H9 (cell line): ENCODE data around the gene ZSWIM1. TPM values are rescaled to one million over a fixed set of nuclear protein-coding genes. Genes with fewer than 3 reads are reported as not detected.

Source experiments
- DNase-seq: peaks from one replicate; pipeline ENCODE4 v3.0.0-alpha.2; 2017
- H2AFZ ChIP-seq: one replicate; pipeline ENCODE4 v1.6.1; 2013; ENCODE audit warnings: mild to moderate bottlenecking, low read length, control low read depth, moderate library complexity
- H2AK5ac ChIP-seq: 2 replicates; pipeline ENCODE4 v1.6.1; 2013; ENCODE audit warnings: low read length, control low read depth, mixed read lengths; ENCODE audit not compliant: insufficient read length
- H2BK120ac ChIP-seq: one replicate; pipeline ENCODE4 v1.6.1; 2013; ENCODE audit warnings: low read depth, mild to moderate bottlenecking, low read length, control low read depth, inconsistent platforms; ENCODE audit not compliant: poor library complexity, severe bottlenecking
- H2BK12ac ChIP-seq: 2 replicates; pipeline ENCODE4 v1.6.1; 2013; ENCODE audit warnings: low read length, control low read depth, mixed read lengths, low read depth; ENCODE audit not compliant: insufficient read length
- H2BK15ac ChIP-seq: 2 replicates; pipeline ENCODE4 v1.6.1; 2013; ENCODE audit warnings: low read depth, low read length, control low read depth
- H2BK20ac ChIP-seq: one replicate; pipeline ENCODE4 v1.6.1; 2013; ENCODE audit warnings: low read depth, mild to moderate bottlenecking, low read length, control low read depth, inconsistent platforms; ENCODE audit not compliant: poor library complexity, severe bottlenecking
- H2BK5ac ChIP-seq: 2 replicates; pipeline ENCODE4 v1.6.1; 2013; ENCODE audit warnings: low read length, control low read depth, mixed read lengths; ENCODE audit not compliant: insufficient read length
- H3K14ac ChIP-seq: 2 replicates; pipeline ENCODE4 v1.6.1; 2013; ENCODE audit warnings: low read length, control low read depth; ENCODE audit not compliant: insufficient read depth
- H3K18ac ChIP-seq: 2 replicates; pipeline ENCODE4 v1.6.1; 2013; ENCODE audit warnings: low read depth, mild to moderate bottlenecking, mixed read lengths, low read length, control low read depth; ENCODE audit not compliant: insufficient read length
- H3K23ac ChIP-seq: 2 replicates; pipeline ENCODE4 v1.6.1; 2013; ENCODE audit warnings: low read length, control low read depth, mixed read lengths, low read depth; ENCODE audit not compliant: insufficient read length
- H3K23me2 ChIP-seq: 2 replicates; pipeline ENCODE4 v1.6.1; 2013; ENCODE audit warnings: low read depth, mild to moderate bottlenecking, mixed read lengths, low read length, control low read depth; ENCODE audit not compliant: insufficient read length, poor library complexity, severe bottlenecking
- H3K27ac ChIP-seq: 2 replicates; pipeline ENCODE4 v1.5.1; 2013; ENCODE audit warnings: low read length, control low read depth, mixed read lengths, low read depth; ENCODE audit not compliant: insufficient read length
- H3K27me3 ChIP-seq: 2 replicates; pipeline ENCODE4 v1.6.1; 2013; ENCODE audit warnings: low read length, control low read depth, inconsistent platforms; ENCODE audit not compliant: insufficient read depth
- H3K4ac ChIP-seq: 2 replicates; pipeline ENCODE4 v1.6.1; 2013; ENCODE audit warnings: low read depth, mild to moderate bottlenecking, control low read depth, inconsistent platforms, low read length, moderate library complexity
- H3K4me1 ChIP-seq: 2 replicates; pipeline ENCODE4 v1.6.1; 2013; ENCODE audit warnings: low read length, control low read depth, inconsistent platforms; ENCODE audit not compliant: insufficient read depth
- H3K4me2 ChIP-seq: 2 replicates; pipeline ENCODE4 v1.6.1; 2013; ENCODE audit warnings: low read length, control low read depth, mixed read lengths; ENCODE audit not compliant: insufficient read length, insufficient read depth
- H3K56ac ChIP-seq: 2 replicates; pipeline ENCODE4 v1.6.1; 2013; ENCODE audit warnings: low read depth, mild to moderate bottlenecking, mixed read lengths, low read length, control low read depth; ENCODE audit not compliant: insufficient read length
- H3K79me1 ChIP-seq: 2 replicates; pipeline ENCODE4 v1.6.1; 2013; ENCODE audit warnings: low read depth, mild to moderate bottlenecking, moderate library complexity, low read length, control low read depth, inconsistent platforms; ENCODE audit not compliant: insufficient read depth, poor library complexity, severe bottlenecking
- H3K79me2 ChIP-seq: 2 replicates; pipeline ENCODE4 v1.6.1; 2013; ENCODE audit warnings: low read length, control low read depth, inconsistent platforms; ENCODE audit not compliant: insufficient read depth
- H3K9ac ChIP-seq: 2 replicates; pipeline ENCODE4 v1.6.1; 2013; ENCODE audit warnings: low read length, control low read depth, mixed read lengths; ENCODE audit not compliant: insufficient read length; ENCODE audit errors: extremely low read depth
- H3K9me3 ChIP-seq: one replicate; pipeline ENCODE4 v1.6.1; 2013; ENCODE audit warnings: low read depth, low read length, inconsistent platforms; ENCODE audit not compliant: control insufficient read depth
- H3T11ph ChIP-seq: one replicate; pipeline ENCODE4 v1.6.1; 2013; ENCODE audit warnings: mild to moderate bottlenecking, low read length, control low read depth, inconsistent platforms
- H4K20me1 ChIP-seq: one replicate; pipeline ENCODE4 v1.6.1; 2013; ENCODE audit not compliant: control insufficient read depth, insufficient read length, insufficient read depth
- H4K5ac ChIP-seq: 2 replicates; pipeline ENCODE4 v1.6.1; 2013; ENCODE audit warnings: low read depth, mild to moderate bottlenecking, mixed read lengths, low read length, control low read depth; ENCODE audit not compliant: insufficient read length
- H4K8ac ChIP-seq: replicated peaks from 2 replicates; pipeline ENCODE4 v1.6.1; 2013; ENCODE audit warnings: low read length, control low read depth, mixed read lengths, low read depth; ENCODE audit not compliant: insufficient read length
- H4K91ac ChIP-seq: 2 replicates; pipeline ENCODE4 v1.6.1; 2013; ENCODE audit warnings: low read depth, mild to moderate bottlenecking, moderate library complexity, mixed read lengths, low read length, control low read depth; ENCODE audit not compliant: insufficient read length
- H3K27ac Mint-ChIP-seq, 3 experiments: 2 replicates in 2 of 3; 3 replicates in 1 of 3; pipeline ENCODE4 v1.8.0; 2020 to 2021; ENCODE audit warnings: mixed read lengths in 3 of 3, mild to moderate bottlenecking in 1 of 3, moderate library complexity in 1 of 3
- H3K27me3 Mint-ChIP-seq: 2 replicates; pipeline ENCODE4 v1.8.0; 2021; ENCODE audit warnings: low read depth, mild to moderate bottlenecking, moderate library complexity, mixed read lengths
- H3K36me3 Mint-ChIP-seq, 3 experiments: 2 replicates in 2 of 3; 3 replicates in 1 of 3; pipeline ENCODE4 v1.8.0; 2020 to 2021; ENCODE audit warnings: low read depth in 3 of 3, mixed read lengths in 3 of 3; ENCODE audit not compliant: insufficient read depth in 1 of 3
- H3K4me1 Mint-ChIP-seq, 2 experiments: 2 replicates each; pipeline ENCODE4 v1.8.0; 2020; ENCODE audit warnings: mixed read lengths in 2 of 2
- H3K4me3 Mint-ChIP-seq, 2 experiments: 2 replicates in 1 of 2; 3 replicates in 1 of 2; pipeline ENCODE4 v1.8.0; 2020 to 2021; ENCODE audit warnings: mild to moderate bottlenecking in 2 of 2, mixed read lengths in 2 of 2, moderate library complexity in 1 of 2
- H3K9me3 Mint-ChIP-seq, 2 experiments: 2 replicates in 1 of 2; 3 replicates in 1 of 2; pipeline ENCODE4 v1.8.0; 2020; ENCODE audit warnings: mild to moderate bottlenecking in 2 of 2, mixed read lengths in 2 of 2, moderate library complexity in 1 of 2
- WGBS: extraction: QIAGEN DNeasy Blood & Tissue Kit; methylation state at CpG from one replicate; pipeline ENCODE4 v1.1.7; 2013; ENCODE audit warnings: missing lambda C conversion rate, low lambda C conversion rate, mixed read lengths; ENCODE audit not compliant: insufficient read length; ENCODE audit errors: extremely low coverage; 5-methylcytosine and 5-hydroxymethylcytosine counted together
- total RNA-seq: library from RNA; stranded (reverse); gene quantifications from 2 replicates; pipeline ENCODE4 v1.2.1, GENCODE V29; 2021
- TF ChIP-seq, protein P1 (sequence below): fragments of 200-600 bp; sonication (generic); conservative IDR thresholded peaks from 3 replicates; pipeline ENCODE4 v1.8.0; 2021; ENCODE audit warnings: antibody characterized with exemption, mild to moderate bottlenecking

Gene ZSWIM1
- total RNA-seq, 1 experiment from 2014 or later = 13.0 TPM

DNA sequence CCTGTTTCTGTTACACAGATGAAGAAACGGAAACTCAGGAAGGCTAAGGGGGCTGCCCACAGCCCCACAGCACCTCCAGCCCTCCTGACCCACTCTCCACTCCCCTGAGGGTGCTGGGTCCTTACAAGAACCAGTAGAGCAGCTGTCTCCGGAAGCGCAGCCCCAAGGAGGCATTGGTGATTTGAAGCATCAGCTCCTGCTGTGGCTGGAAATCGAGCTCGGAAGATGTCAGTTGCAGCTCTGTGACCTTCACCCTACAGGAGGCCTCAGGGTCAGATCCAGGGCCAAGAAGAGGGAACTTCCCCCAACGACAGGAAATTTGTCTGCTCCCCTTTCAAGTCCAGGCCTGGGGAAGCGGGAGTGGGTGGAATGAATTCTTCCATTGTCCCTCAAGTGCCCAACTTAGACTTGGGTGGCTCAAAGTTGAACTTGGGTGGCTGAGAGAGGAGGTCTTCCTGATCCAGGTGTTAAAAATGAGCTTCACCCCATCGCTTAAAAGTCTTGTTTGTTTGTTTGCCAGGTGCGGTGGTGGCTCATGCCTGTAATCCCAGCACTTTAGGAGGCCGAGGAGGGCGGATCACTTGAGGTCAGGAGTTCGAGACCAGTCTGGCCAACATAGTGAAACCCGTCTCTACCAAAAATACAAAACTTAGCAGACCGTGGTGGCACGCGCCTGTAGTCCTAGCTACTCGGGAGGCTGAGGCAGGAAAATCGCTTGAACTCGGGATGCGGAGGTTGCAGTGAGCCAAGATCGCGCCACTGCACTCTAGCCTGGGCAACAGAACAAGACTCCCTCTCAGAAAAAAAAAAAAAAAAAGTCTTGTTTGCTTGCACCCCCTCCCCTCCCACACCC is 29.0 kb downstream of the ZSWIM1 start:
- TF ChIP-seq, protein P1, sequence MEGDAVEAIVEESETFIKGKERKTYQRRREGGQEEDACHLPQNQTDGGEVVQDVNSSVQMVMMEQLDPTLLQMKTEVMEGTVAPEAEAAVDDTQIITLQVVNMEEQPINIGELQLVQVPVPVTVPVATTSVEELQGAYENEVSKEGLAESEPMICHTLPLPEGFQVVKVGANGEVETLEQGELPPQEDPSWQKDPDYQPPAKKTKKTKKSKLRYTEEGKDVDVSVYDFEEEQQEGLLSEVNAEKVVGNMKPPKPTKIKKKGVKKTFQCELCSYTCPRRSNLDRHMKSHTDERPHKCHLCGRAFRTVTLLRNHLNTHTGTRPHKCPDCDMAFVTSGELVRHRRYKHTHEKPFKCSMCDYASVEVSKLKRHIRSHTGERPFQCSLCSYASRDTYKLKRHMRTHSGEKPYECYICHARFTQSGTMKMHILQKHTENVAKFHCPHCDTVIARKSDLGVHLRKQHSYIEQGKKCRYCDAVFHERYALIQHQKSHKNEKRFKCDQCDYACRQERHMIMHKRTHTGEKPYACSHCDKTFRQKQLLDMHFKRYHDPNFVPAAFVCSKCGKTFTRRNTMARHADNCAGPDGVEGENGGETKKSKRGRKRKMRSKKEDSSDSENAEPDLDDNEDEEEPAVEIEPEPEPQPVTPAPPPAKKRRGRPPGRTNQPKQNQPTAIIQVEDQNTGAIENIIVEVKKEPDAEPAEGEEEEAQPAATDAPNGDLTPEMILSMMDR = no peak
- Mint-ChIP-seq H3K27me3 (no peaks in the 10 kb centered on the region), H3K27ac (peak overlapping the region in 2 of 3 experiments; percentile 45 to 78; a peak in 2 of 7 replicates), H3K4me3 (peak overlapping the region; percentile 81 to 92), H3K36me3 (peaks cover 34 to 37% (median 35%) of the 10 kb centered on the region in 3 experiments; a peak in 6 of 7 replicates), H3K4me1 (peaks cover 9 to 18% of the 10 kb centered on the region in 2 experiments), H3K9me3 (no peaks in the 10 kb centered on the region)
- WGBS = no CpG with 5 or more reads among the region's 22 CpGs
- no peak overlapping the region for H3K56ac ChIP-seq
- H3K4me2 ChIP-seq = peak overlapping the region; percentile 16
- no peak overlapping the region for H4K8ac ChIP-seq
- no peaks in the 10 kb centered on the region for H3K4me1 ChIP-seq
- no peaks in the 10 kb centered on the region for H3K9me3 ChIP-seq
- H3K27ac ChIP-seq = no peak overlapping the region
- no peak overlapping the region for H2BK20ac ChIP-seq
- H3K79me2 ChIP-seq = no peaks in the 10 kb centered on the region
- H2AFZ ChIP-seq = no peak overlapping the region
- no peaks in the 10 kb centered on the region for H3K27me3 ChIP-seq
- H2BK12ac ChIP-seq = no peak overlapping the region
- no peak for DNase-seq
- H4K5ac ChIP-seq = no peak overlapping the region
- H3K14ac ChIP-seq = no peak overlapping the region
- H3K9ac ChIP-seq = no peak overlapping the region
- H2BK15ac ChIP-seq = no peak overlapping the region
- peaks cover 16% of the 10 kb centered on the region for H3K23me2 ChIP-seq
- no peaks in the 10 kb centered on the region for H4K20me1 ChIP-seq
- H4K91ac ChIP-seq = no peak overlapping the region
- H2AK5ac ChIP-seq = no peak overlapping the region
- no peak overlapping the region for H3T11ph ChIP-seq
- no peak overlapping the region for H3K18ac ChIP-seq
- H2BK120ac ChIP-seq = no peak overlapping the region
- no peak overlapping the region for H3K23ac ChIP-seq
- H3K79me1 ChIP-seq = no peaks in the 10 kb centered on the region
- H3K4ac ChIP-seq = no peak overlapping the region
- H2BK5ac ChIP-seq = no peak overlapping the region
